ELR (cell line): ENCODE measurements around the gene STX7.
"Not testable (repeated sequence)": the region's sequence is repeated elsewhere in the genome, so short reads cannot be mapped to it uniquely, and the experiment has no call there.

ENCODE experiments used
- DNase-seq: peaks from one replicate; pipeline ENCODE4 v3.0.0-alpha.2; 2015; ENCODE audit warnings: low read depth

The STX7 gene

GRCh38 chr6:132512638-132513632, at the start of gene STX7:
TSS of gene STX7 (minus strand) at chr6:132513116. CDS start at chr6:132503530, 9,586 bp downstream.
- DNase-seq = peak; percentile 95

DNA sequence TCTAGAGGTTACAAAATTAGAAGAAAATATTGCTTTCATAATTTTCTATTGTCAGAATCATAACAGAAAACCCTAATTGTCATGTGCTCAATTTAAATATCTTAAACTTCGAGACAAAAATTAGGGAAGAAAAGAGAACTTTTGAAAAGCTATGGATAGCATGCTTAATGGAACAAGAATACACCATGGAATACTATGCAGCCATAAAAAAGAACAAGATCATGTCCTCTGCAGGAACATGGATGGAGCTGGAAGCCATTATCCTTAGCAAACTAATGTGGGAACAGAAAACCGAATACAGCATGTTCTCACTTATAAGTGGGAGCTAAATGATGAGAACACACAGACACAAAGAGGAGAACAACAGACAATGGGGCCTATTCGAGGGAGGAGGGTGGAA, 47.2 kb upstream of the STX7 start:
- DNase-seq = not testable (repeated sequence)

DNA sequence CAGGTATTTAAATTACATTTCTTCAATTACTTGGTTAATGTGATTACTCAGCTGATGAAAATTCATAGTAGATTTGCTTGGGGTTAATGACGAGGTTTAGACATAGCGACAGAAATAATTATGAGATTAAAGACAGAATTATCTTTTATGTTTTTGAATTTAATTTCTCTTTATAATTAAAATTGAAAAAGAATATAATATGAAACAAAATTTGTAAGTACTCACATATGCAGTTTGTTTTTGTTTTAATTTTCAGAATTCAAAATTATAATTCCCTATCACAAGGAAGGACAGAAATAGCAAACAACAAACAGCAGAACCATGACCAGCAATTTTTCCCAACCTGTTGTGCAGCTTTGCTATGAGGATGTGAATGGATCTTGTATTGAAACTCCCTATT, 39.5 kb upstream of the STX7 start, which contains the start of gene TAAR8:
TSS of gene TAAR8 (plus strand) at position 301 of the 400 bp plus-strand sequence. CDS start at position 322, 21 bp downstream.
- no peak for DNase-seq

DNA sequence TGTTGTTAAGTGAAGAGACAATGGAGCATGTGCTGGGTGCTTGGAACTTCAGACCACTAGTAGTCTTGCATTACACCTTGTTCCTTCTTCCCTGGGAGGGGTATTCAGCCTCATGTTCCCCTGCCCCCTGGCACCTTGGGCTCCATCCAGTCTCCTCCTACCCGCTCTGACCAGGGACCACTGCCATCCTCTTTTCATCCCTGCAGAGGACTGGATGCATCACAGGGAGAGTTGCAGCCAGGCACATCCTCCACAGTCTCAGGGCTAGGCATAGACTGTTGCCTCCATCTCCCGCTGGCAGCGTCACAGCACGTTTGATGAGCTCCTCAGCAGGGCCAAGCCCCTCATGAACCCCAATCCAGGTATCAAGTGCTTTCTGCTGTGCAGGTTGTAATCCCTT, 38.3 kb upstream of the STX7 start:
- DNase-seq = no peak

DNA sequence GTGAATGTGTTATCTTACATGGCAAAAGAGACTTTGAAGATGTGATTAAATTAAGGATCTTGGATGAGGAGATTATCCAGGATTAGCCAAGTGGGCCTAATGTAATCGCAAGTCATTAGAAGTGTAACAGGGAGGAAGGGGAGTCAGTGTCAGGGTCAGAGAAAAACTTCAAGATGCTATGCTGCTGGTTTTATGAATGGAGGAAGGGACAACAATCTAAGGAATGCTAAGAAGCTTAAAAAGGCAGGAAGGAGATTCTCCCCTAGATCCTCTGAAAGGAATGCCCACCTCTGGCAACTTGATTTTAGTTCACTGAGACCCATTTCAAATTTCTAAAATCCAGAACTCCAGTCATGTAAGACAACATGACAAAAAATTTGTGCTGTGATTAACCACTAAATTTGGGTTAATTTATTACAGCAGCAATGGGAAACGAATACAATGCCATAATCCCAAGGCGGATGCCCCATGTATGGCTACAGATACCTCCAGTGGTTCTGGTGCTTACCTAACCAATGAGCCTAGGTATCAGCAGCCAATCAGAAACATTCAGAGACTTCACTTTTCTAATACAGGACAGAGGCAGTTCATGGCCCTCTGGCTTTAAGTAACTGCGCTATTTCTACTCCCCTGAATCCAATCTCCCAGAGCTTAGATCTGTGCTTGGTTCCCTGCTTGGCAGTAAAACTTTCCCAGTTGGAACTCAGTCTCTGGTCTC, 36.0 kb upstream of the STX7 start:
- no peak for DNase-seq

- no peak for DNase-seq
Measured at GRCh38 chr6:132544826-132545225, 31.9 kb upstream of the STX7 start.

DNA sequence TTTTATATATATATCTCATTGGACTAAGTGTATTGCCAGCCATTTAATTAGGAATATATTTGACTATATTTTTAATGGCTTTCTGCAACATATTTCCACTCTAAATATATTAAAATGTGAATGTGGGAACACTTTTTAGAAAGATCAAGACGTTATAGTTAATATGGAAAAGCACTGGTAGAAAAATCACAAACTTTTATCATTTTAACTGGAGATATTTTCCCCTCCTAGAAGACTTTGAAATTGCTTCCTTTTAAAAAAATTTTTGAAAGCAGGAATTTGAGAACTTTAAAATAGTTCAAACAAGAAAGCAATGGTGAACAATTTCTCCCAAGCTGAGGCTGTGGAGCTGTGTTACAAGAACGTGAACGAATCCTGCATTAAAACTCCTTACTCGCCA, 25.1 kb upstream of the STX7 start, which contains the start of gene TAAR9:
TSS of gene TAAR9 (plus strand) at position 301 of the 400 bp plus-strand sequence. CDS start at position 314, 13 bp downstream.
- DNase-seq = no peak

DNA sequence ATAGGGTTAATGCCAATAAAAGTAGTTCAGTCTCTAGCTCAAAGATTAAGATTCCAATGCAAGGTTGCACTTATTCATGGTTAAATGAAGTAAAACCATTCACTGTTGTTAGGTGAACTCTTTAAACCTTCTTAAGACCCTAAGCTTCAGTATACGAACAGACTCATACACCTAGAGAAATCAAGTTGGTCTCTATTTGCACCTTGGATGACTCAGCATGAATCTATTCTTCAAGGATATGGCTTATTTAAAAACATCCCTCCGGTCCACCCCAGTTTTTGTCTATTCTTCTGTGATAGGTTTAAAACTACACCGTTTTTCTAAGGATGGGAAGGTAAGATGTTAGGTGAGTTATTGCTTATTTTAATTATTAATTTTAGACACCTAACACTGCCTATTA, 24.2 kb upstream of the STX7 start:
- DNase-seq = no peak

- not testable (repeated sequence) for DNase-seq
Measured at GRCh38 chr6:132534546-132534945, 21.6 kb upstream of the STX7 start.

DNA sequence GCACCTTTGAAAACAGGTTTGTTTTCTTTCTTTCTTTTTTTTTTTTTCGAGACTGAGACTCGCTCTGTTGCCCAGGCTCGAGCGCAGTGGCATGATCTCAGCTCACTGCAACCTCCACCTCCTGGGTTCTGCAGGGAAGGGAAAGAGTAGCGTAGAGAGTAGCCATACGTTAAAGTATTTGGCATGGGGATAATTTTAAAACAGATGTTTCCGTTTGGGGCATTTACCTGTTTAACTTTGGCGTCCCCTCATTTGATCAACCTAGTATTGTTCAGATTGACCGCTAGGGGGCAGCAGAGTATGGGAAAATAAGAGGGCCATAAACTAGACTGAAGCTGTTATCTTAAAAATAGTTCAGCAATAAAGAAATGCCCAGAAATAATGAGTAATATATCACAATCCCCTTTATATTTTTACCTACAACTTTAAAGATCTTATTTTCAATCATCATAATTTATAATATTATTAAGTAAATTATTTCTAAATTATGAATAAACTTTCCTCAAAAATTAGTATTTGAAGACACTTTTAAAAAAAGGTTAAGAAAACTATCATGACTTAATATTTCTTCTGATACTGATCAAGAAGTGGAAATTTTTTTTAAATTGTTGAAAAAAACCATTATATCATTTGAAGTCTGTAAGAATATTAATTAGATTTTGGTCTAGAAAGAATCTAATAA, 17.5 kb upstream of the STX7 start:
- peak; percentile 81 for DNase-seq

DNA sequence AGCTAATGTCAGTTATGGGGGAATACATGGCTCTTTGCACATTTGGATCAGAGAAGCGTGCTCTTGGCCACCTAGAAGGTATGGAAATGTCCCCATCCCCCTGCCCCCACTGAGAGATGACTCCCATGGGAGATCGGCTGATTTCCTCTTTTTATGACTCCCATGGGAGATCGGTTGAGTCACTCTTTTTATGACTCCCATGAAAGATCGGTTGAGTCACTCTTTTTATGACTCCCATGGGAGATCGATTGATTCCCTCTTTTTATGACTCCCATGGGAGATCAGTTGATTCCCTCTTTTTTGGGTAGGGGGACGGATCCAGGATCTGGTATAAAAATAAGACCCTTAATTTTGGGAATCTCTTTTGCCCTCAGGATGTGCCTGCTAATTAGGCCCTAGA, 14.9 kb upstream of the STX7 start:
- peak; percentile 97 for DNase-seq

DNA sequence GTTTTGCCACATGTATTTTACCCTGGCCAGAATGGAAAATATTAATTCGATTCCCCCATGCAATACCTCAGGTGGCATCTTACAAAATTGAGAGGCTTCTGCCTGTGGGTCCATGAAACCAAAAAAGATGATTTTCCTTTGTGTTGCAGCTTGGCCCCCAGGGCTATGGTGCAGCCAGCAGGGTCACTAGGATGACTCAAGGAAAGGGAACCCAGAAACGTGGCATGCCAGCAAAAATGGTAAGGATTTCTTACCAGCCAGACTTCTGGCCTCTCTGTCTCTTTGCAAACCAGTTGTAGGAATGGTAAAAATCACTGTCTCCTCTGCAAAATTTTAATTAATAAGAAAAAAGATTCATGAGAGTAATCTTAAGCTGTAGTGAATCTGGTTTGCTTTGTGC, 13.5 kb upstream of the STX7 start:
- peak; percentile 70 for DNase-seq

- no peak for DNase-seq
Measured at GRCh38 chr6:132525866-132526265, 12.9 kb upstream of the STX7 start.

GRCh38 chr6:132524646-132525045, 11.7 kb upstream of the STX7 start:
- no peak for DNase-seq

DNA sequence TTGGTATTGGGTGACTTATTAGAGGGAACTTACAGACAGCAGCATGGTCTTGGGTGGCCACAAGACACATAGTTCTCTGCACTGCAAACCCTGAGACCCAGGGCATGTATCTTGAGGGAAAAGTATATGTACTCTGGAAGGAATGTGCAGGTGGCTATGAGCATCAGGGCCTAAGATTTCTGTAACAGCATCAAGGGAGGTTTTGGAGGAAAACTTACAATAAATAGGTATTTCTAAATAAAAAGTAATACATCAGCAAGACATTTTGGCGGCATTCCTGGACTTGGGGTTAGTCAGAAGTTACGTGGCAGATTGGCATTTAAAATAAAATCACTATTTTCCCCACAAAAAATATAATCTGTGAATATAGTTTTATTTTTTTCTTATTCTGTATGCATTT, 8.0 kb upstream of the STX7 start:
- DNase-seq = peak; percentile 80

- DNase-seq = no peak
Measured at GRCh38 chr6:132515386-132515785, 2.5 kb upstream of the STX7 start.

DNA sequence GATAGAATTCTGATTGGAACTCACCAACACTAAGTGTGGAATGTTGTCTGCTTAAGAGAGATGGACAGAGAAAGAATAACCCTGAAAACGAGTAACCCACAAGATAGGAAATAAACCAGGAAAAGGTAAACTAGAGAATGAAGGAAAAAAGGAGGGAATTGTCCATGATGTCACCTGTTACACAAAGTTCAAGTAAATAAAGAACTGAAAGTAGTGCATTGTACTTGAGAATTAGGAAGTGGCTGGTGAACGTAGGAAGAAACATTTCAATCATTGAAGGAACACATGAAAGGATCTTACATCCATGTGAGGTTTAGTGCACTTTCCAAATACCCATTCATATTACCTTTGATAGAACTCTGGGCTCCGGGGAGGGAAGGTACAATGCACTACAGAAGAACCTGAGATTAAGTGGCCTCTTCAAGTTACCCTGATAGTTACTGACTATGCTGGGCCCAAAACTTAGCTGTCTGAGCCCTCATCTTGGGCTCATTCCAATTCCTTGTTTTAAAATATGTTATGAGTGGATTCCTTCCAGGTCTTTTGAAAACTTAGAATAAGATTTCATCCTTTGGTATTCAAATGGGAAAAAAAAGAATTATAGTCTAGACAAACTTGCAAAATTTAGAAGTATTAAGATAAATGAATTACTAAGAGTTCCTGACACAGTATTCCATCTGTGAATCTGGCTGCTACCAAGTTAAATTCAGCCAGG, 1.1 kb upstream of the STX7 start:
- DNase-seq = no peak

GRCh38 chr6:132512342-132512637, 626 bp downstream of the STX7 start:
- no peak for DNase-seq

GRCh38 chr6:132511831-132512220, 1.1 kb downstream of the STX7 start:
- no peak for DNase-seq

DNA sequence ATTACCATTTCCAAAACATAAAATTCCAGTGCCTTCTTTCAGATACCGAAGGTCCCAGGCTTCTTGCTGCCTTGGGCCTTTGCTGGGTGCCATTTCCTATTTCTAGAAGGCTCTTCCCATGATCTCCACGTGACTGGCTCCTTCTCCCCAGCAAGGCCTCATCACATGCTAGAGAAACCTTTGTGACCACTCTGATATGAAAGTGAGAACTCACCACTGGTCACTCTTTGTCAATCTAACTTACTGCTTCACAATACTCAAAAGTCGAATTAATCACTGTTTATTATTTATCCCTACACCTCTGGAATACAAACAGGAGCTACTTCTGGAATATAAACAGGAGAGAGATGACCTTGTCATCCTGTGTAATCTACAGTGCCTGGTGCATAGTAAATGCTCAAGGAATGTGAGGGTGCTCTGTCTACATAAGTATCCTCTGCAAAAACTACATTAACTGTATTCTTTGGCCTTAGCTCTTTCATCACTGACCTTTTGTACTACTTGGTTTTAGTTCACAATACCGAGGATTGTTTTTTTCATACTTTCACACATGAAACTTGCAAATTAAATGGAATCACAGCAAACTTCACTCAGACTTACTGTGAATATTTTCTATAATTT, 1.6 kb downstream of the STX7 start:
- peak; percentile 32 for DNase-seq
